IMR-90 (cell line): ENCODE data around the gene INIP. TPM values are rescaled to one million over a fixed set of nuclear protein-coding genes. Genes with fewer than 3 reads are reported as not detected.

Source experiments
- ATAC-seq: fragments of 200-7000 bp; cut with Tn5 transposase; 2 replicates; pipeline ENCODE4 v1.9.1; 2020; ENCODE audit warnings: low read depth, mild to moderate bottlenecking, moderate library complexity
- BruUV-seq: library from RNA; stranded (reverse); fragments of 400-500 nt; replicated peaks from 2 replicates; lab custom pipeline; 2021; lab: Mats Ljungman, UMichigan
- CTCF ChIA-PET: fragments of 300-600 bp; formaldehyde crosslinking; extraction: SDS; loops from one replicate; lab custom pipeline; 2021; ENCODE audit warnings: antibody characterized with exemption; lab: Yijun Ruan, JAX
- POLR2A ChIA-PET: fragments of 300-600 bp; sonication (Branson Sonifier 250); formaldehyde crosslinking; loops from one replicate; lab custom pipeline; 2022; ENCODE audit warnings: antibody characterized with exemption; ENCODE audit not compliant: unreplicated experiment; lab: Charles Lee
- DNase-seq: peaks from one replicate; pipeline ENCODE4 v3.0.0; 2013
- H2AFZ ChIP-seq: replicated peaks from 2 replicates; pipeline ENCODE3; 2013; ENCODE audit warnings: low read length, mild to moderate bottlenecking; ENCODE audit not compliant: poor library complexity
- H2AK5ac ChIP-seq: 2 replicates; pipeline ENCODE4 v1.6.1; 2013; ENCODE audit warnings: low read depth, low read length, inconsistent platforms
- H2AK9ac ChIP-seq: replicated peaks from 2 replicates; pipeline ENCODE3; 2013; ENCODE audit warnings: mild to moderate bottlenecking, low read depth, low read length, moderate library complexity; ENCODE audit not compliant: poor library complexity
- H2BK120ac ChIP-seq: 2 replicates; pipeline ENCODE4 v1.6.1; 2013; ENCODE audit warnings: low read depth, low read length, inconsistent platforms
- H2BK15ac ChIP-seq: 3 replicates; pipeline ENCODE4 v1.6.1; 2013; ENCODE audit warnings: low read depth, low read length, inconsistent platforms
- H2BK20ac ChIP-seq: 2 replicates; pipeline ENCODE4 v1.6.1; 2013; ENCODE audit warnings: low read depth, mild to moderate bottlenecking, inconsistent platforms, low read length, moderate library complexity
- H2BK5ac ChIP-seq: 2 replicates; pipeline ENCODE4 v1.6.1; 2013; ENCODE audit warnings: mild to moderate bottlenecking, low read depth, low read length, inconsistent platforms; ENCODE audit not compliant: poor library complexity, severe bottlenecking
- H3K14ac ChIP-seq: replicated peaks from 2 replicates; pipeline ENCODE4 v1.6.1; 2013; ENCODE audit warnings: low read depth, low read length, inconsistent platforms
- H3K18ac ChIP-seq: 2 replicates; pipeline ENCODE4 v1.6.1; 2013; ENCODE audit warnings: low read depth, low read length, control low read depth
- H3K23ac ChIP-seq: 2 replicates; pipeline ENCODE4 v1.6.1; 2013; ENCODE audit warnings: low read depth, low read length, inconsistent platforms
- H3K27ac ChIP-seq: 2 replicates; pipeline ENCODE4 v1.5.1; 2013; ENCODE audit warnings: mild to moderate bottlenecking, control low read depth, low read length; ENCODE audit not compliant: insufficient read depth
- H3K27me3 ChIP-seq: 2 replicates; pipeline ENCODE4 v1.6.1; 2013; ENCODE audit warnings: low read length; ENCODE audit not compliant: control insufficient read depth, insufficient read depth
- H3K36me3 ChIP-seq: 2 replicates; pipeline ENCODE4 v1.6.1; 2013; ENCODE audit warnings: low read length, mixed read lengths; ENCODE audit not compliant: control insufficient read depth, insufficient read depth
- H3K4ac ChIP-seq: 2 replicates; pipeline ENCODE4 v1.6.1; 2013; ENCODE audit warnings: low read depth, low read length, inconsistent platforms
- H3K4me1 ChIP-seq: 2 replicates; pipeline ENCODE4 v1.6.1; 2013; ENCODE audit warnings: low read length, mixed read lengths; ENCODE audit not compliant: control insufficient read depth, insufficient read depth
- H3K4me2 ChIP-seq: 2 replicates; pipeline ENCODE4 v1.6.1; 2013; ENCODE audit warnings: low read depth, mild to moderate bottlenecking, control low read depth, low read length, moderate library complexity
- H3K4me3 ChIP-seq: 2 replicates; pipeline ENCODE4 v1.5.1; 2013; ENCODE audit warnings: low read depth, mild to moderate bottlenecking, control low read depth, low read length, moderate library complexity; ENCODE audit not compliant: insufficient read depth
- H3K56ac ChIP-seq: 2 replicates; pipeline ENCODE4 v1.6.1; 2013; ENCODE audit warnings: low read length, inconsistent platforms; ENCODE audit not compliant: insufficient read depth; ENCODE audit errors: extremely low read depth
- H3K79me1 ChIP-seq, 2 experiments: 2 replicates each; pipeline ENCODE4 v1.6.1; 2013; ENCODE audit warnings: low read length in 2 of 2, inconsistent platforms in 1 of 2, low read depth in 1 of 2
- H3K9ac ChIP-seq: 2 replicates; pipeline ENCODE4 v1.6.1; 2013; ENCODE audit warnings: low read depth, low read length, control low read depth
- H3K9me1 ChIP-seq: 2 replicates; pipeline ENCODE4 v1.6.1; 2013; ENCODE audit warnings: low read length, inconsistent platforms; ENCODE audit not compliant: insufficient read depth
- H3K9me3 ChIP-seq: 2 replicates; pipeline ENCODE4 v1.6.1; 2013; ENCODE audit warnings: low read length; ENCODE audit not compliant: control insufficient read depth, insufficient read depth
- H4K20me1 ChIP-seq: 2 replicates; pipeline ENCODE4 v1.6.1; 2013; ENCODE audit warnings: low read length, inconsistent platforms; ENCODE audit not compliant: insufficient read depth
- H4K5ac ChIP-seq: 2 replicates; pipeline ENCODE4 v1.6.1; 2013; ENCODE audit warnings: mild to moderate bottlenecking, low read depth, low read length, control low read depth
- H4K8ac ChIP-seq, 2 experiments: 2 replicates each; pipeline ENCODE4 v1.6.1; 2013; ENCODE audit warnings: low read depth in 2 of 2, low read length in 2 of 2, control low read depth in 1 of 2, inconsistent platforms in 1 of 2
- H4K91ac ChIP-seq: 2 replicates; pipeline ENCODE4 v1.6.1; 2013; ENCODE audit warnings: low read depth, low read length, inconsistent platforms; ENCODE audit not compliant: insufficient read depth
- BHLHE40 ChIP-seq: fragments of 150-350 bp; IDR thresholded peaks from 2 replicates; pipeline ENCODE4 v1.6.1; 2016; ENCODE audit warnings: mild to moderate bottlenecking, low read depth, low read length
- CEBPB ChIP-seq: IDR thresholded peaks from 2 replicates; pipeline ENCODE4 v1.6.1; 2012; ENCODE audit warnings: low read depth, low read length, improper control_type of control experiment
- CHD1 ChIP-seq: IDR thresholded peaks from 2 replicates; pipeline ENCODE4 v1.6.1; 2012; ENCODE audit warnings: low read depth, low read length, improper control_type of control experiment
- FOS ChIP-seq: fragments of 150-350 bp; IDR thresholded peaks from 2 replicates; pipeline ENCODE4 v1.6.1; 2016; ENCODE audit warnings: low read depth, low read length
- MAFK ChIP-seq: IDR thresholded peaks from 2 replicates; pipeline ENCODE4 v1.6.1; 2012; ENCODE audit warnings: low read depth, low read length, improper control_type of control experiment
- MAZ ChIP-seq: IDR thresholded peaks from 2 replicates; pipeline ENCODE4 v1.6.1; 2012; ENCODE audit warnings: low read depth, mild to moderate bottlenecking, low read length, improper control_type of control experiment, moderate library complexity, borderline replicate concordance
- MXI1 ChIP-seq: IDR thresholded peaks from 2 replicates; pipeline ENCODE4 v1.6.1; 2012; ENCODE audit warnings: low read depth, mild to moderate bottlenecking, low read length, moderate library complexity, borderline replicate concordance
- NFE2L2 ChIP-seq: fragments of 150-350 bp; IDR thresholded peaks from 2 replicates; pipeline ENCODE4 v1.6.1; 2016; ENCODE audit warnings: low read depth, mild to moderate bottlenecking, low read length
- POLR2A ChIP-seq: IDR thresholded peaks from 2 replicates; pipeline ENCODE4 v1.6.1; 2012; ENCODE audit warnings: mild to moderate bottlenecking, low read depth, low read length
- RAD21 ChIP-seq: IDR thresholded peaks from 2 replicates; pipeline ENCODE4 v1.6.1; 2012; ENCODE audit warnings: low read length, improper control_type of control experiment
- RCOR1 ChIP-seq: IDR thresholded peaks from 2 replicates; pipeline ENCODE4 v1.6.1; 2012; ENCODE audit warnings: mild to moderate bottlenecking, low read length, improper control_type of control experiment; ENCODE audit not compliant: insufficient replicate concordance
- RFX5 ChIP-seq: IDR thresholded peaks from 2 replicates; pipeline ENCODE4 v1.8.0; 2012; ENCODE audit warnings: low read depth, mild to moderate bottlenecking, low read length, moderate library complexity
- SMC3 ChIP-seq: fragments of 150-350 bp; IDR thresholded peaks from 2 replicates; pipeline ENCODE4 v1.6.1; 2016; ENCODE audit warnings: low read depth, mild to moderate bottlenecking, antibody characterized with exemption, low read length, moderate library complexity
- WGBS, 2 experiments: methylation state at CpG; one replicate each; pipeline versions ENCODE4 v1.1.5 to v1.1.7; 2013; ENCODE audit warnings: missing lambda C conversion rate in 2 of 2; ENCODE audit not compliant: insufficient read length in 1 of 2; ENCODE audit errors: extremely low coverage in 2 of 2; 5-methylcytosine and 5-hydroxymethylcytosine counted together
- dilution Hi-C: fragments of 300-500 bp; cut with HindIII; formaldehyde crosslinking; loops from one replicate; pipeline ENCODE4 v1.14.3; 2018; ENCODE audit warnings: low sequenced_read_pairs; ENCODE audit not compliant: unreplicated experiment
- in situ Hi-C: fragments of 300-500 bp; cut with MboI; formaldehyde crosslinking; loops from 3 replicates; pipeline ENCODE4 v1.14.3; 2019; ENCODE audit warnings: low sequenced_read_pairs, inconsistent platforms, mixed read lengths
- intact Hi-C: fragments of 100-400 bp; cut with micrococcal nuclease; formaldehyde crosslinking; loops from 2 replicates; pipeline ENCODE4 v1.10.0; 2022
- polyA plus RNA-seq, 3 experiments: library from polyadenylated mRNA; depleted of rRNA; stranded (reverse); fragments of >200 nt; gene quantifications; 2 replicates each; pipeline ENCODE4 v1.2.3, GENCODE V29; 2012; ENCODE audit warnings: low replicate concordance in 1 of 3
- total RNA-seq: library from RNA; depleted of rRNA; stranded (reverse); fragments of >200 nt; gene quantifications from 2 replicates; pipeline ENCODE4 v1.2.3, GENCODE V29; 2012
- TF ChIP-seq, protein P1 (sequence below): conservative IDR thresholded peaks from 2 replicates; pipeline ENCODE4 v1.5.1; 2012; ENCODE audit warnings: mild to moderate bottlenecking, low read depth, low read length, improper control_type of control experiment
- TF ChIP-seq, protein P2 (sequence below): fragments of 150-350 bp; IDR thresholded peaks from 2 replicates; pipeline ENCODE4 v1.6.1; 2017; ENCODE audit warnings: mild to moderate bottlenecking, antibody characterized with exemption, low read length, low read depth
- TF ChIP-seq, protein P3 (sequence below): fragments of 150-350 bp; IDR thresholded peaks from 2 replicates; pipeline ENCODE4 v1.6.1; 2016; ENCODE audit warnings: low read depth, mild to moderate bottlenecking, low read length, moderate library complexity, borderline replicate concordance

INIP gene
- total and polyA plus RNA-seq, 2 of the 4 experiments (the other 2 are of a cell fraction), result 11.1 to 15.4 TPM

- Histone ChIP-seq H4K91ac (no peak overlapping the region), H3K9me1 (peaks cover 3% of the 10 kb centered on the region; the same call in 1 of the 2 replicates), H2BK120ac (no peak overlapping the region), H2AK9ac (no peak overlapping the region), H2BK20ac (no peak overlapping the region), H2AK5ac (no peak overlapping the region), H4K20me1 (no peaks in the 10 kb centered on the region), H4K8ac (no peak overlapping the region), H3K36me3 (no peaks in the 10 kb centered on the region), H2AFZ (no peak overlapping the region), H2BK5ac (no peak overlapping the region), H3K23ac (no peak overlapping the region), H3K4ac (no peak overlapping the region), H3K9ac (no peak overlapping the region), H3K4me1 (no peaks in the 10 kb centered on the region), H3K79me1 (no peaks in the 10 kb centered on the region), H3K18ac (no peak overlapping the region), H3K56ac (no peak overlapping the region), H3K14ac (no peak overlapping the region), H3K4me2 (no peak overlapping the region), H2BK15ac (no peak overlapping the region), H3K27me3 (no peaks in the 10 kb centered on the region), H3K9me3 (peaks cover 9% of the 10 kb centered on the region), H3K27ac (no peak overlapping the region), H3K4me3 (no peak overlapping the region), H4K5ac (no peak overlapping the region)
- no peak for DNase-seq
- WGBS, 2 experiments, result no CpG with 5 or more reads among the region's 1 CpG
- in situ Hi-C loops, result no loop called here
- CTCF ChIA-PET, result no interaction called here
- dilution Hi-C loops, result no loop called here
- POLR2A ChIA-PET, result no interaction called here
- intact Hi-C loops, result no loop called here
- no peak for ATAC-seq
- BruUV-seq, result no TSS peak
- TF ChIP-seq MAZ (no peak), RAD21 (no peak), RFX5 (no peak), CEBPB (no peak), FOS (no peak), MXI1 (no peak), RCOR1 (no peak), NFE2L2 (no peak), CHD1 (no peak), MAFK (no peak), BHLHE40 (no peak), SMC3 (no peak), POLR2A (no peak)
- TF ChIP-seq, protein P1, sequence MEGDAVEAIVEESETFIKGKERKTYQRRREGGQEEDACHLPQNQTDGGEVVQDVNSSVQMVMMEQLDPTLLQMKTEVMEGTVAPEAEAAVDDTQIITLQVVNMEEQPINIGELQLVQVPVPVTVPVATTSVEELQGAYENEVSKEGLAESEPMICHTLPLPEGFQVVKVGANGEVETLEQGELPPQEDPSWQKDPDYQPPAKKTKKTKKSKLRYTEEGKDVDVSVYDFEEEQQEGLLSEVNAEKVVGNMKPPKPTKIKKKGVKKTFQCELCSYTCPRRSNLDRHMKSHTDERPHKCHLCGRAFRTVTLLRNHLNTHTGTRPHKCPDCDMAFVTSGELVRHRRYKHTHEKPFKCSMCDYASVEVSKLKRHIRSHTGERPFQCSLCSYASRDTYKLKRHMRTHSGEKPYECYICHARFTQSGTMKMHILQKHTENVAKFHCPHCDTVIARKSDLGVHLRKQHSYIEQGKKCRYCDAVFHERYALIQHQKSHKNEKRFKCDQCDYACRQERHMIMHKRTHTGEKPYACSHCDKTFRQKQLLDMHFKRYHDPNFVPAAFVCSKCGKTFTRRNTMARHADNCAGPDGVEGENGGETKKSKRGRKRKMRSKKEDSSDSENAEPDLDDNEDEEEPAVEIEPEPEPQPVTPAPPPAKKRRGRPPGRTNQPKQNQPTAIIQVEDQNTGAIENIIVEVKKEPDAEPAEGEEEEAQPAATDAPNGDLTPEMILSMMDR, result no peak
- TF ChIP-seq, protein P2, sequence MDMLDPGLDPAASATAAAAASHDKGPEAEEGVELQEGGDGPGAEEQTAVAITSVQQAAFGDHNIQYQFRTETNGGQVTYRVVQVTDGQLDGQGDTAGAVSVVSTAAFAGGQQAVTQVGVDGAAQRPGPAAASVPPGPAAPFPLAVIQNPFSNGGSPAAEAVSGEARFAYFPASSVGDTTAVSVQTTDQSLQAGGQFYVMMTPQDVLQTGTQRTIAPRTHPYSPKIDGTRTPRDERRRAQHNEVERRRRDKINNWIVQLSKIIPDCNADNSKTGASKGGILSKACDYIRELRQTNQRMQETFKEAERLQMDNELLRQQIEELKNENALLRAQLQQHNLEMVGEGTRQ, result no peak
- TF ChIP-seq, protein P3, sequence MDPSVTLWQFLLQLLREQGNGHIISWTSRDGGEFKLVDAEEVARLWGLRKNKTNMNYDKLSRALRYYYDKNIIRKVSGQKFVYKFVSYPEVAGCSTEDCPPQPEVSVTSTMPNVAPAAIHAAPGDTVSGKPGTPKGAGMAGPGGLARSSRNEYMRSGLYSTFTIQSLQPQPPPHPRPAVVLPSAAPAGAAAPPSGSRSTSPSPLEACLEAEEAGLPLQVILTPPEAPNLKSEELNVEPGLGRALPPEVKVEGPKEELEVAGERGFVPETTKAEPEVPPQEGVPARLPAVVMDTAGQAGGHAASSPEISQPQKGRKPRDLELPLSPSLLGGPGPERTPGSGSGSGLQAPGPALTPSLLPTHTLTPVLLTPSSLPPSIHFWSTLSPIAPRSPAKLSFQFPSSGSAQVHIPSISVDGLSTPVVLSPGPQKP, result no peak
Observed at GRCh38 chr9:112648624-112649023, 69.3 kb downstream of the INIP start.
